HEK293 (cell line): ENCODE data around the gene EFCAB6.

Experiments
- CTCF ChIA-PET: fragments of 350-600 bp; formaldehyde crosslinking; extraction: SDS; loops from one replicate; lab custom pipeline; 2021; ENCODE audit warnings: antibody characterized with exemption; lab: Yijun Ruan, JAX
- POLR2A ChIA-PET: fragments of 300-600 bp; formaldehyde crosslinking; extraction: SDS; loops from one replicate; lab custom pipeline; 2020; ENCODE audit warnings: antibody characterized with exemption, inconsistent platforms; lab: Yijun Ruan, JAX
- H3K27ac ChIP-seq: fragments of 200-500 bp; sonication (Bioruptor generic); 2 replicates; pipeline ENCODE4 v1.5.1; 2014; ENCODE audit warnings: low read depth, low read length, control low read depth, inconsistent platforms; ENCODE audit errors: extremely low read depth
- H3K36me3 ChIP-seq, 2 experiments: fragments of 200-500 bp in 1 of 2; sonication (Bioruptor generic) in 1 of 2; 1 replicate in 1 of 2; 2 replicates in 1 of 2; pipeline ENCODE4 v1.5.1; 2014 to 2017; ENCODE audit warnings: inconsistent platforms in 2 of 2, low read length in 2 of 2; ENCODE audit not compliant: control insufficient read depth in 2 of 2, insufficient read depth in 1 of 2
- H3K4me1 ChIP-seq: fragments of 200-500 bp; sonication (Bioruptor generic); 2 replicates; pipeline ENCODE4 v1.5.1; 2014; ENCODE audit warnings: mild to moderate bottlenecking, low read length, inconsistent platforms; ENCODE audit not compliant: control insufficient read depth, insufficient read depth
- H3K4me3 ChIP-seq: 2 replicates; pipeline ENCODE4 v1.5.1; 2011; ENCODE audit warnings: low read depth, mild to moderate bottlenecking, control low read depth, low read length, moderate library complexity
- H3K9me3 ChIP-seq: fragments of 200-500 bp; sonication (Bioruptor generic); 2 replicates; pipeline ENCODE4 v1.5.1; 2014; ENCODE audit warnings: low read depth, low read length, inconsistent platforms; ENCODE audit not compliant: control insufficient read depth, insufficient read depth
- ATF2 ChIP-seq: fragments of 450-650 bp; formaldehyde crosslinking; IDR thresholded peaks from 2 replicates; pipeline ENCODE4 v1.5.1; 2016; ENCODE audit warnings: missing biosample characterization, missing genetic modification characterization, low read depth
- BCL11B ChIP-seq: fragments of 450-650 bp; formaldehyde crosslinking; IDR thresholded peaks from 2 replicates; pipeline ENCODE4 v1.5.1; 2016; ENCODE audit warnings: low read depth, missing biosample characterization, missing genetic modification characterization
- CTCF ChIP-seq: fragments of 450-650 bp; formaldehyde crosslinking; IDR thresholded peaks from 2 replicates; pipeline ENCODE4 v1.5.1; 2016; ENCODE audit warnings: missing biosample characterization, missing genetic modification characterization
- IKZF3 ChIP-seq: fragments of 450-650 bp; IDR thresholded peaks from 2 replicates; pipeline ENCODE4 v1.5.0; 2018; ENCODE audit warnings: missing biosample characterization, mild to moderate bottlenecking, missing genetic modification characterization, moderate library complexity
- KLF16 ChIP-seq: fragments of 450-650 bp; formaldehyde crosslinking; IDR thresholded peaks from 2 replicates; pipeline ENCODE4 v1.5.1; 2017; ENCODE audit warnings: missing biosample characterization, missing genetic modification characterization
- KLF9 ChIP-seq: fragments of 450-650 bp; formaldehyde crosslinking; IDR thresholded peaks from 2 replicates; pipeline ENCODE4 v1.5.1; 2016; ENCODE audit warnings: missing biosample characterization, missing genetic modification characterization, low read depth
- PBX3 ChIP-seq: sonication (generic); formaldehyde crosslinking; IDR thresholded peaks from 2 replicates; pipeline ENCODE4 v1.8.1; 2022; ENCODE audit warnings: mild to moderate bottlenecking, moderate library complexity, missing genetic modification reagents
- SP7 ChIP-seq: fragments of 450-650 bp; formaldehyde crosslinking; IDR thresholded peaks from 2 replicates; pipeline ENCODE4 v1.5.1; 2016; ENCODE audit warnings: missing biosample characterization, missing genetic modification characterization
- WT1 ChIP-seq: fragments of 450-650 bp; formaldehyde crosslinking; IDR thresholded peaks from 2 replicates; pipeline ENCODE4 v1.5.1; 2016; ENCODE audit warnings: missing biosample characterization, missing genetic modification characterization
- ZEB2 ChIP-seq: fragments of 450-650 bp; formaldehyde crosslinking; IDR thresholded peaks from 2 replicates; pipeline ENCODE4 v1.5.1; 2016; ENCODE audit warnings: missing biosample characterization, missing genetic modification characterization
- ZFP37 ChIP-seq: fragments of 450-650 bp; formaldehyde crosslinking; IDR thresholded peaks from 2 replicates; pipeline ENCODE4 v1.5.1; 2016; ENCODE audit warnings: missing biosample characterization, missing genetic modification characterization
- ZNF132 ChIP-seq: fragments of 450-650 bp; formaldehyde crosslinking; IDR thresholded peaks from 2 replicates; pipeline ENCODE4 v1.5.1; 2017; ENCODE audit warnings: missing biosample characterization, missing genetic modification characterization, borderline replicate concordance
- ZNF18 ChIP-seq: fragments of 450-650 bp; formaldehyde crosslinking; IDR thresholded peaks from 2 replicates; pipeline ENCODE4 v1.5.1; 2016; ENCODE audit warnings: missing biosample characterization, missing genetic modification characterization
- ZNF214 ChIP-seq: fragments of 450-650 bp; formaldehyde crosslinking; IDR thresholded peaks from 2 replicates; pipeline ENCODE4 v1.5.1; 2017; ENCODE audit warnings: missing biosample characterization, mild to moderate bottlenecking, missing genetic modification characterization, borderline replicate concordance
- ZNF24 ChIP-seq: fragments of 450-650 bp; formaldehyde crosslinking; IDR thresholded peaks from 2 replicates; pipeline ENCODE4 v1.5.1; 2016; ENCODE audit warnings: missing biosample characterization, missing genetic modification characterization
- ZNF580 ChIP-seq: fragments of 450-650 bp; formaldehyde crosslinking; IDR thresholded peaks from 2 replicates; pipeline ENCODE4 v1.5.1; 2016; ENCODE audit warnings: missing biosample characterization, missing genetic modification characterization
- ZNF629 ChIP-seq: fragments of 450-650 bp; formaldehyde crosslinking; IDR thresholded peaks from 2 replicates; pipeline ENCODE4 v1.5.1; 2017; ENCODE audit warnings: missing biosample characterization, missing genetic modification characterization
- ZNF692 ChIP-seq: fragments of 450-650 bp; formaldehyde crosslinking; IDR thresholded peaks from 2 replicates; pipeline ENCODE4 v1.5.1; 2016; ENCODE audit warnings: missing biosample characterization, missing genetic modification characterization
- ZNF830 ChIP-seq: fragments of 450-650 bp; IDR thresholded peaks from 2 replicates; pipeline ENCODE4 v1.5.0; 2018; ENCODE audit warnings: missing biosample characterization, missing genetic modification characterization, low read depth, mild to moderate bottlenecking, moderate library complexity

Gene EFCAB6

GRCh38 chr22:43745411-43745770 is 66.7 kb downstream of the EFCAB6 start (continued):
- TF ChIP-seq ATF2 (tag by site-specific recombination) = no peak
- TF ChIP-seq CTCF (tag by site-specific recombination) = no peak
- no peak for TF ChIP-seq WT1 (tag by site-specific recombination)
- no peak for TF ChIP-seq ZNF830 (tag by site-specific recombination)
- no peak for TF ChIP-seq ZEB2 (tag by site-specific recombination)

- CTCF ChIA-PET = interaction anchor here (0.6 to 2.1 kb wide), 3 partner anchors 38 to 357 kb away, joined by 3 to 8 read pairs (median 3); no protein-coding TSS in a partner anchor
- POLR2A ChIA-PET = no interaction called here
Measured at GRCh38 chr22:43744700-43745410, 67.2 kb downstream of the EFCAB6 start.

More at GRCh38 chr22:43744700-43745410, 67.2 kb downstream of the EFCAB6 start:
- no peak overlapping the region for H3K4me3 ChIP-seq
- H3K36me3 ChIP-seq = no peaks in the 10 kb centered on the region
- no peak overlapping the region for H3K27ac ChIP-seq
- H3K9me3 ChIP-seq = no peaks in the 10 kb centered on the region
- no peaks in the 10 kb centered on the region for H3K4me1 ChIP-seq
- TF ChIP-seq KLF9 (no peak), ATF2 (tag by site-specific recombination) (no peak), ZNF692 (no peak), PBX3 (CRISPR knock-in tag) (no peak), ZFP37 (tag by site-specific recombination) (no peak), ZNF132 (tag by site-specific recombination) (no peak), BCL11B (no peak), ZNF629 (tag by site-specific recombination) (no peak), KLF16 (no peak), ZNF24 (tag by site-specific recombination) (no peak), SP7 (no peak), IKZF3 (tag by site-specific recombination) (no peak), ZNF214 (no peak), ZNF580 (tag by site-specific recombination) (no peak), ZNF18 (tag by site-specific recombination) (no peak)
